ENCODE data around the gene PRICKLE4. TPM values are rescaled to one million over a fixed set of nuclear protein-coding genes. Genes with fewer than 3 reads are reported as not detected.

PRICKLE4 gene
- total RNA-seq, 1 experiment from 2014 or later, result 2.9 TPM

GRCh38 chr6:41785254-41785653, 4.7 kb downstream of the PRICKLE4 start:
- H2AFZ ChIP-seq (ENCODE audit: low read depth, low read length, poor library complexity, severe bottlenecking), result no peak overlapping the region
- H3K36me3 ChIP-seq (ENCODE audit: control insufficient read depth in 1 of 2, insufficient read depth in 2 of 2, low read length in 2 of 2), result peaks cover 8 to 12% of the 10 kb centered on the region in 2 experiments
- DNase-seq (ENCODE audit: low read depth, low spot score) (no peak), ATAC-seq (no peak)
- no peak overlapping the region for H3K9ac ChIP-seq (ENCODE audit: low read length)
- peak overlapping the region; percentile 87; the same call in 1 of the 2 replicates for H3K4me2 ChIP-seq (ENCODE audit: low read length)
- RAD21 ChIA-PET (ENCODE audit: low non-redundant PET in 1 of 2, low total read pairs in 2 of 2, uncharacterized antibody in 2 of 2, unreplicated experiment in 2 of 2), result no interaction called here
- CTCF ChIA-PET, result interaction anchor here (0.7 to 3.3 kb wide), 5 partner anchors 136 to 264 kb away, joined by 3 to 31 read pairs (median 3); partner anchors contain the start of genes BYSL, MED20 and TAF8
- H3K79me2 ChIP-seq (ENCODE audit: insufficient read depth, low read length), result peaks cover 25% of the 10 kb centered on the region
- POLR2A ChIA-PET, result no interaction called here
- H3K4me3 ChIP-seq (replicated peaks in 1 of 2; ENCODE audit: low read depth in 1 of 2, low read length in 2 of 2), result no peak overlapping the region
- H3K9me3 ChIP-seq (ENCODE audit: control insufficient read depth in 1 of 2, insufficient read depth in 1 of 2, low read depth in 1 of 2, low read length in 2 of 2), result no peaks in the 10 kb centered on the region
- peaks cover 15 to 28% of the 10 kb centered on the region in 2 experiments for H3K4me1 ChIP-seq (ENCODE audit: control insufficient read depth in 1 of 2, insufficient read depth in 2 of 2, low read length in 2 of 2)
- no peaks in the 10 kb centered on the region for H3K9me2 ChIP-seq (ENCODE audit: insufficient read depth)
- H3K27ac ChIP-seq (ENCODE audit: low read depth, low read length), result no peak overlapping the region
- no peak for TF ChIP-seq YY1 (IDR thresholded peaks at IDR 0.05; ENCODE audit: extremely low read depth, insufficient replicate concordance, low read depth, low read length)
- no peak for TF ChIP-seq ZNF274 (IDR thresholded peaks at IDR 0.05; ENCODE audit: low read depth, low read length)
- no peak for TF ChIP-seq ZBTB33 (IDR thresholded peaks at IDR 0.05; ENCODE audit: extremely low read depth, insufficient replicate concordance, low read length)
- TF ChIP-seq EZH2 (IDR thresholded peaks at IDR 0.05), result no peak
- TF ChIP-seq CBX3 (IDR thresholded peaks at IDR 0.05; ENCODE audit: low read depth), result no peak
- no peak for TF ChIP-seq SP1 (IDR thresholded peaks at IDR 0.05; ENCODE audit: low read depth)
- BruUV-seq (replicated peaks), result no TSS peak
- no peaks in the 10 kb centered on the region for H3K27me3 ChIP-seq (ENCODE audit: insufficient read depth, low read length)
- no peaks in the 10 kb centered on the region for H4K20me1 ChIP-seq (ENCODE audit: insufficient read depth)
- intact Hi-C loops (cut with micrococcal nuclease), result loop anchor here (5.0 to 10.0 kb wide), 3 partner anchors 152 to 430 kb away; partner anchors contain the start of gene MRPS10

All from HCT116 (cell line).